Measurements from ENCODE around the gene TEX35.

- TF ChIP-seq CTCF (IDR thresholded peaks at IDR 0.05; ENCODE audit: low read depth, low read length) (no peak), POLR2A (IDR thresholded peaks at IDR 0.05; ENCODE audit: extremely low read depth, insufficient read length) (no peak)
These were observed 31.6 kb downstream of the TEX35 start for GRCh38 chr1:178544531-178544930.
